ENCODE results near the gene C12orf43.

The C12orf43 gene

DNA sequence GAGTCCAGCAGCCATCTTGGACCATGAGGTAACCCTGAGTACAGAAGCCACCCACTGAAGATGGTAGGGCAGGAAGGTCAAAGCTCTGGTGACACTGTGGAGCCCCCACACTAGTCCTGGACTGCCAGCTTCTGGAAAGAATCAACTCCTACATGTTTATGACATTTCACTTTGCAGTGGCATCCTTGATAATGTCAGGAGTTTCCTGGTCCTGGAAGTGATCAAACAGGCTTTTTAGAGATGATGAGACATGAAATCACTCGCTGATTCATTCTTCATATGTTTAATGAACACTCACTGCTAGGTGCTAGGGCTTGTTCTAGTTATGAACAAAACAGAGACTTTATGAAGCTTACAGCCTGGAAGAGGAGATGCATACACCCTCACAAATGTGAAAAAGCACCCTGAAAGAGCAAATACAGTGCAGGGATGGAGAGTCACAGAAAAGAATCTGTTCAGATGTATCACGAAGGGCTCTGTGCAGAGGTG lies 53.7 kb downstream of the C12orf43 start:
- FAIRE-seq (no peak), DNase-seq (ENCODE audit: insufficient read length, low spot score) (no peak)
- no peak for TF ChIP-seq CTCF (IDR thresholded peaks at IDR 0.05; ENCODE audit: insufficient read depth, missing control alignments)

DNA sequence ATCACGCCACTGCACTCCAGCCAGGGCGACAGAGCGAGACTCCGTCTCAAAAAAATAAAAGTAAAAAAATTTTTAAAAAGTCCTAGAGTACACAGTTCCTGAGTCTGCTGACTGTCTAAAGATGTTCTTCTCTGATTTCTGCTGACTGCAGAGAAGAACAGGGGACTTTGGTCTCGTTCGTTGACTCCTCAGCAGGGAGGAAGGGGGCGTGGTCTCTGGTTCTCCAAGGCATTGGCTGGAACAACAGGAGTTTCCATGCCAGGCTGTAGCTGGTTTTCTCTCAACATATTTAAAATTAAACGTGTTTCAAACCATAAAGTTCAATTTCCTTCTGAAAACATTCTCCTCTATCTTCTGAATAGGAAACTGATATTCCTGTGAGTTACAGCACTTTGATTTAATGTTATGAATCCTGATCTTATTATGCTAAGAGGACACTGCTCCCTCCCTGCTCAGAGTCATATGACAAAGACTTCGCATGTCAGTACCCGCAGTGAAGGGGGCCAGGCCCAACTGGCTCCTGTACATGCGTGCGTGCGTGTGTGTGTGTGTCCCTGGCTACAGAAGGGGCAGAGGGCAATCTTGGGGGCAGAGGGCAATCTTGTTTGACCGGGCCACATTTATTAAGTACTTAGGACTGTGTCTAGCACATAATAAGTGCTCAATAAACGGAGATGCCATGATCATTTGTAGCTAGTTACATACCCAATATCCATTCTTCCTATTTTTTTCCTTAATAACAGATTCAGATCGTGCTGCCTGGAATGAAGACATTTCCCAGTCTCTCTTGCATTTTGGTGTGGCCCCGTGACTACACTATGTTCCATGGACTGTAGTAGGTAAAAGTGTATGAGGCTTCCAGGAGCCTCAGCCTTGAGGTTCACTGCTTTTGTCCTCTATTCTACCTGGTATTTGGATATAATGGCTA lies 54.4 kb downstream of the C12orf43 start:
- no peak for TF ChIP-seq CTCF (IDR thresholded peaks at IDR 0.05; ENCODE audit: insufficient read depth, missing control alignments)
- DNase-seq (ENCODE audit: insufficient read length, low spot score) (no peak), FAIRE-seq (no peak)

GRCh38 chr12:120960657-120961056 lies 55.6 kb downstream of the C12orf43 start:
- no peak for FAIRE-seq
- no peak for TF ChIP-seq CTCF (IDR thresholded peaks at IDR 0.05; ENCODE audit: insufficient read depth, missing control alignments)
- DNase-seq (ENCODE audit: insufficient read length, low spot score), result no peak

GRCh38 chr12:120959111-120959878 lies 57.0 kb downstream of the C12orf43 start:
- FAIRE-seq, result no peak
- TF ChIP-seq CTCF (IDR thresholded peaks at IDR 0.05; ENCODE audit: insufficient read depth, missing control alignments), result no peak
- no peak for DNase-seq (ENCODE audit: insufficient read length, low spot score)

DNA sequence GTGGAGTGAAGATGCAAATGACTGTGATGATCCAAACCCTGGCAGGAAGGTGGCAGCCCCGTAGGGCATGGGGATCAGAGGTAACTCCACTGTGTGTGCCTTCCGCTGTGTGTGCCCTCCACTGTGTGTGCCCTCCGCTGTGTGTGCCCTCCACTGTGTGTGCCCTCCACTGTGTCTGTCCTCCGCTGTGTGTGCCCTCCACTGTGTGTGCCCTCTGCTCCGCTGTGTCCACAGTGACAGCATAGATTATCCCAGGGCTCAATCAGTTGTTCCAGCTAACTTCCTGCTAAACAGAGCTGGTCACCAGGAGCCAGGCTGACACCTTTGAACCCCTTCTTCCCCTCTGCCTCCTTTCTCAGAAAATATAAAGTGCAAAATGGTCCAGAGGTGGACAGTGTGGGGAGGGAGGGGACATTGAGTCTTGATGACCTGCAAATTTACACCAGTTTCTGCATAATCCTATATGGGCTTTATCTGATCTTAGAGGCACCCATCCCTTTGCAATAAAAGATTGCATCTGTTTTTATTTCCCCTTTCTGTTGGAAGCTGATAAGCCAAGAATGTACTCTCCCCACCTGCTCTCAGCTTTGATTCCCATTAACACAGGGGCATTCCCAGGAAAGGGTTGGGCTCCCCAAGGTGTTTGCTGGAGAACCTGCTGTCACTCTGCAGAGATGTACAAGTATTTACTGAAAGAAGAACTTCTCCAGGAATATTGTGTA lies 59.5 kb downstream of the C12orf43 start:
- TF ChIP-seq CTCF (IDR thresholded peaks at IDR 0.05; ENCODE audit: insufficient read depth, missing control alignments), result no peak
- DNase-seq (ENCODE audit: insufficient read length, low spot score) (no peak), FAIRE-seq (no peak)

GRCh38 chr12:120955232-120955631 lies 61.1 kb downstream of the C12orf43 start:
- TF ChIP-seq CTCF (IDR thresholded peaks at IDR 0.05; ENCODE audit: insufficient read depth, missing control alignments), result no peak
- FAIRE-seq (no peak), DNase-seq (ENCODE audit: insufficient read length, low spot score) (no peak)
